Measurements from ENCODE around the gene UIMC1.
A peak's percentile ranks its signal among the peaks of the same experiment; 100 is the strongest.
"Not testable (repeated sequence)": the region's sequence is repeated elsewhere in the genome, so short reads cannot be mapped to it uniquely, and the experiment has no call there.

The UIMC1 gene

GRCh38 chr5:176995896-176996767 is 10.4 kb downstream of the UIMC1 start:
- TF ChIP-seq ZNF274 (IDR thresholded peaks at IDR 0.05; ENCODE audit: low read depth, low read length), result no peak
- H3K4me3 ChIP-seq (ENCODE audit: low read length), result peak overlapping the region; percentile 7; the same call in 1 of the 2 replicates

GRCh38 chr5:176995122-176995490 is 11.5 kb downstream of the UIMC1 start:
- no peak overlapping the region; the same call in 1 of the 2 replicates for H3K4me3 ChIP-seq (ENCODE audit: low read length)
- no peak for TF ChIP-seq ZNF274 (IDR thresholded peaks at IDR 0.05; ENCODE audit: low read depth, low read length)

GRCh38 chr5:176994460-176995121 is 12.0 kb downstream of the UIMC1 start:
- H3K4me3 ChIP-seq (ENCODE audit: low read length), result no peak overlapping the region; the same call in 1 of the 2 replicates

GRCh38 chr5:176993081-176993480 is 13.5 kb downstream of the UIMC1 start:
- not testable (repeated sequence) for H3K4me3 ChIP-seq (ENCODE audit: low read length)

More at GRCh38 chr5:176994460-176995121, 12.0 kb downstream of the UIMC1 start:
- no peak for TF ChIP-seq ZNF274 (IDR thresholded peaks at IDR 0.05; ENCODE audit: low read depth, low read length)

GRCh38 chr5:176987583-176987982 is 19.0 kb downstream of the UIMC1 start:
- no peak for TF ChIP-seq ZNF274 (IDR thresholded peaks at IDR 0.05; ENCODE audit: low read depth, low read length)

GRCh38 chr5:176986280-176986679 is 20.3 kb downstream of the UIMC1 start:
- no peak overlapping the region for H3K4me3 ChIP-seq (ENCODE audit: low read length)
- no peak for TF ChIP-seq ZNF274 (IDR thresholded peaks at IDR 0.05; ENCODE audit: low read depth, low read length)

More at GRCh38 chr5:176987583-176987982, 19.0 kb downstream of the UIMC1 start:
- H3K4me3 ChIP-seq (ENCODE audit: low read length), result no peak overlapping the region

DNA sequence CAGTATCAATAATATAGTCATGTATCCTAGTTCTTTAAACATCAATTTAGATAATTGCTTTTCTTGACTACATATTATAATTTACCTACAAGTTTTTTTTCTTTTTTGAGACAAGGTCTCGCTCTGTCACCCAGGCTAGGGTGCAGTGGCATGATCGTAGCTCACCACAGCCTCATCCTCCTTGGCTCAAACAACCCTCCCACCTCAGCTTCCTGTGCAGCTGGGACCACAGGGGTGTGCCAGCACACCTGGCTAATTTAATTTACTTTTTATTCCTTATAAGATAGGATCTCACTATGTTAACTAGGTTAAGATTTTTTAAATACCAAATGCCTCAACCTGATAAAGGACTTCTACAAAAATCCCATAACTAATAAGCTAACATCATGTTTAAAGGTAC is 21.1 kb downstream of the UIMC1 start:
- no peak overlapping the region for H3K4me3 ChIP-seq (ENCODE audit: low read length)

GRCh38 chr5:176984176-176984575 is 22.4 kb downstream of the UIMC1 start:
- H3K4me3 ChIP-seq (ENCODE audit: low read length), result not testable (repeated sequence)

More for the DNA sequence above, 21.1 kb downstream of the UIMC1 start:
- no peak for TF ChIP-seq ZNF274 (IDR thresholded peaks at IDR 0.05; ENCODE audit: low read depth, low read length)

DNA sequence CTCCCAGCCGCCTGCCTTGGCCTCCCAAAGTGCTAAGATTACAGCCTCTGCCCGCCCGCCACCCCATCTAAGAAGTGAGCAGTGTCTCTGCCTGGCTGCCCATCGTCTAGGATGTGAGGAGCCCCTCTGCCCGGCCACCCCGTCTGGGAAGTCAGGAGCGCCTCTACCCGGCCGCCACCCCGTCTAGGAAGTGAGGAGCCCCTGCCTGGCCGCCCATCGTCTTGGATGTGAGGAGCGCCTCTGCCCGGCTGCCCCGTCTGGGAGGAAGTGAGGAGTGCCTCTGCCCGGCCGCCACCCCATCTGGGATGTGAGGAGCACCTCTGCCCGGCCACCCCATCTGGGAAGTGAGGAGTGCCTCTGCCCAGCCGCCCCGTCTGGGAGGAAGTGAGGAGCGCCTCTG is 23.0 kb downstream of the UIMC1 start:
- H3K4me3 ChIP-seq (ENCODE audit: low read length), result not testable (repeated sequence)

DNA sequence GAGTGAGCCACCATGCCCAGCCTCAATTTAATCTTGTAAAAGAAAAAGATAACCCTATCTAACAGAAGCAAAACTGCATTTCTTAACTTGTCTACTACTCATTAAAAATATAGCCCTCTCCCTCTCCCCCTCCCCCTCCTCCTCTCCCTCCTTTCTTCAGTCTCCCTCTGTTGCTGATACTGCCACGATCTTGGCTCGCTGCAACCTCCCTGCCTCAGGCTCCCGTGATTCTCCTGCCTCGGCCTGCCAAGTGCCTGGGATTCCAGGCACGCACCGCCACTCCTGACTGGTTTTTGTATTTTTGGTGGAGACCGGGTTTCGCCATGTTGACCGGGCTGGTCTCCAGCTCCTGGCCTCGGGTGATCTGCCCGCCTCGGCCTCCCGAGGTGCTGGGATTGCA is 23.5 kb downstream of the UIMC1 start:
- not testable (repeated sequence) for H3K4me3 ChIP-seq (ENCODE audit: low read length)

DNA sequence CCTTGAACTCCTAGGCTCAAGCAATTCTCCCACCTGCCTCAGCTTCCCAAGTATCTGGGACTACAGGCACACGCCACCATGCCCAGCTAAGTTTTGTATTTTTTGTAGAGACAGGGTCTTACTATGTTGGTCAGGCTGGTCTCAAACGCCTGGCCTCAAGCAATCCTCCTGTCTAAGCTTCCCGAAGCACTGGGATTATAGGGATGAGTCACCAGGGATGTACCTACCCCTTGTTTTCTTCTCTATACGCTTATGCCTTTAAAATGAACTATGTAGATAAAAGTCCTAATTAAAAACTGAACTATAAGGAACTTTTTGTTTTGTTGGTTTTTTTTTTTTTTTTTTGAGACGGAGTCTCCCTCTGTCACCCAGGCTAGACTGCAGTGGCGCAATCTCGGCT is 25.8 kb downstream of the UIMC1 start:
- no peak for TF ChIP-seq ZNF274 (IDR thresholded peaks at IDR 0.05; ENCODE audit: low read depth, low read length)
- no peak overlapping the region for H3K4me3 ChIP-seq (ENCODE audit: low read length)

GRCh38 chr5:176979669-176980068 is 26.9 kb downstream of the UIMC1 start:
- no peak overlapping the region for H3K4me3 ChIP-seq (ENCODE audit: low read length)
- no peak for TF ChIP-seq ZNF274 (IDR thresholded peaks at IDR 0.05; ENCODE audit: low read depth, low read length)

DNA sequence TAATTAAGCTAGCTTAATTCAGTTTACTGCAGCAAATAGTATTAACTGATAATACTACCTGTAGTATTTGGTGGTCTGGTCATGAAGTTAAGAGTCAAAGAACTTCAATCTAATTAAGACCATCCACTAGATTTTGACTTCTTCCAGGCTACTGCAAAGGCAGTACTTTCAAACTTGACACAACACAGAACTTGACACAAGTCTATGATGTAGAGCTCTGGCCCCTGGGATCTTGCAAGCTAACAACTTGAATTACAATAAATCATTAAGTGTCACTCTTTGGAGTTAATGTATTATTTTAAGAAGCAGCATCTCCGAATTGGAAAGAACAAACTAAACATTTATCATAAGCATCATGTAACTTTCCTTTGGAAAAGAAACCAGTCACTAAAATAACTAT is 40.9 kb downstream of the UIMC1 start:
- no peak for TF ChIP-seq ZNF274 (IDR thresholded peaks at IDR 0.05; ENCODE audit: low read depth, low read length)
- no peak overlapping the region for H3K4me3 ChIP-seq (ENCODE audit: low read length)

DNA sequence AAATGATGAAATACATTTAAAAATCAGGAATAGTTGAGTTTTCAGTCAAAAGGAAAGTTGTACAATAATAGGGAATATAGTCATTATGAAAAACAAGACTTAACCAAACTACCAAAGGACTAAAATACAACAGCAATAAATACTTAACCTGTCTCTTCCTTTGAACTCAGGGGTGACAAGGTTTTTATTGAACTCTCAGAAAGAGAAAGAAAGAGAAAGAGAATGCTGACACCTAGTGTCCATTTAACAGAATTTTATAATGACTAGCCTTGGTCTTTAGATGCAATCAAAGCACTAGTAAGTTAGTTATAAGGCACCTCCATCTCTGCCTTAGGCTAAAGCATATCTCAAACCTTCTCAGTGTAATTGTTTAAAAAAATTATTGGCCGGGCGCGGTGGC is 47.5 kb downstream of the UIMC1 start:
- no peak for TF ChIP-seq ZNF274 (IDR thresholded peaks at IDR 0.05; ENCODE audit: low read depth, low read length)
- H3K4me3 ChIP-seq (ENCODE audit: low read length), result no peak overlapping the region

- TF ChIP-seq ZNF274 (IDR thresholded peaks at IDR 0.05; ENCODE audit: low read depth, low read length), result no peak
- H3K4me3 ChIP-seq (ENCODE audit: low read length), result no peak overlapping the region
Measured at GRCh38 chr5:176956756-176957155, 49.8 kb downstream of the UIMC1 start.

Measured in GM08714 (cell line).